ENCODE results near the gene TRPC5OS. TPM values are rescaled to one million over a fixed set of nuclear protein-coding genes. Genes with fewer than 3 reads are reported as not detected.
A peak's percentile ranks its signal among the peaks of the same experiment; 100 is the strongest.

The TRPC5OS gene
- polyA plus RNA-seq, 1 donor from 2014 or later: not detected

DNA sequence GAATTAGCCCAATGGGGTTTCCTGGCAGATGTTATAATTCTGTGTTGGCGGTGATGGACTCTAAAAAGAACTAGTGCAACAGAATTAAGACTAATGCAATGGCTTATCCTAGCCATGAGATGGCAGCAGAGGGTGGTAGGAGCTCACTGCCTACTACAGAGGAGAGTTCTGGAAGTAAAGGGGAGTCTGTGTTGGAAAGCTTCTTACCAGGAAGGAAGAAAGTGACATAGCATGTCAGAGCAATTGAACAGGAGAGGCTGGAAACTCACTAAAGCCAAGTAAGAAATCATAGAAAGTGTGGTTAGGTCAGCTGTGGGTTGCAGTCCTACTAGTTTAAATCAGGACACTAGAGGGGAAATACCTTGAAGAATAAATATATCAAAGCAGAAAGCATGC, 6.3 kb upstream of the TRPC5OS start:
- H3K9ac ChIP-seq (ENCODE audit: low read length): no peak overlapping the region
- TF ChIP-seq POLR2AphosphoS5 (IDR thresholded peaks at IDR 0.05) (no peak), SMC3 (conservative IDR thresholded peaks at IDR 0.05; ENCODE audit: poor library complexity) (peak; percentile 91), RAD21 (conservative IDR thresholded peaks at IDR 0.05) (peak; percentile 86), EP300 (conservative IDR thresholded peaks at IDR 0.05; ENCODE audit: poor library complexity, severe bottlenecking) (no peak), MXI1 (conservative IDR thresholded peaks at IDR 0.05; ENCODE audit: poor library complexity, severe bottlenecking) (no peak), TAF1 (IDR thresholded peaks at IDR 0.05; ENCODE audit: low read depth) (no peak), EZH2 (IDR thresholded peaks at IDR 0.05; ENCODE audit: borderline replicate concordance, insufficient read depth, low read length, poor library complexity, severe bottlenecking) (no peak)
- TF ChIP-seq, protein P1, sequence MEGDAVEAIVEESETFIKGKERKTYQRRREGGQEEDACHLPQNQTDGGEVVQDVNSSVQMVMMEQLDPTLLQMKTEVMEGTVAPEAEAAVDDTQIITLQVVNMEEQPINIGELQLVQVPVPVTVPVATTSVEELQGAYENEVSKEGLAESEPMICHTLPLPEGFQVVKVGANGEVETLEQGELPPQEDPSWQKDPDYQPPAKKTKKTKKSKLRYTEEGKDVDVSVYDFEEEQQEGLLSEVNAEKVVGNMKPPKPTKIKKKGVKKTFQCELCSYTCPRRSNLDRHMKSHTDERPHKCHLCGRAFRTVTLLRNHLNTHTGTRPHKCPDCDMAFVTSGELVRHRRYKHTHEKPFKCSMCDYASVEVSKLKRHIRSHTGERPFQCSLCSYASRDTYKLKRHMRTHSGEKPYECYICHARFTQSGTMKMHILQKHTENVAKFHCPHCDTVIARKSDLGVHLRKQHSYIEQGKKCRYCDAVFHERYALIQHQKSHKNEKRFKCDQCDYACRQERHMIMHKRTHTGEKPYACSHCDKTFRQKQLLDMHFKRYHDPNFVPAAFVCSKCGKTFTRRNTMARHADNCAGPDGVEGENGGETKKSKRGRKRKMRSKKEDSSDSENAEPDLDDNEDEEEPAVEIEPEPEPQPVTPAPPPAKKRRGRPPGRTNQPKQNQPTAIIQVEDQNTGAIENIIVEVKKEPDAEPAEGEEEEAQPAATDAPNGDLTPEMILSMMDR (IDR thresholded peaks at IDR 0.05; ENCODE audit: poor library complexity, severe bottlenecking): peak; percentile 82
- TF ChIP-seq, protein P2, sequence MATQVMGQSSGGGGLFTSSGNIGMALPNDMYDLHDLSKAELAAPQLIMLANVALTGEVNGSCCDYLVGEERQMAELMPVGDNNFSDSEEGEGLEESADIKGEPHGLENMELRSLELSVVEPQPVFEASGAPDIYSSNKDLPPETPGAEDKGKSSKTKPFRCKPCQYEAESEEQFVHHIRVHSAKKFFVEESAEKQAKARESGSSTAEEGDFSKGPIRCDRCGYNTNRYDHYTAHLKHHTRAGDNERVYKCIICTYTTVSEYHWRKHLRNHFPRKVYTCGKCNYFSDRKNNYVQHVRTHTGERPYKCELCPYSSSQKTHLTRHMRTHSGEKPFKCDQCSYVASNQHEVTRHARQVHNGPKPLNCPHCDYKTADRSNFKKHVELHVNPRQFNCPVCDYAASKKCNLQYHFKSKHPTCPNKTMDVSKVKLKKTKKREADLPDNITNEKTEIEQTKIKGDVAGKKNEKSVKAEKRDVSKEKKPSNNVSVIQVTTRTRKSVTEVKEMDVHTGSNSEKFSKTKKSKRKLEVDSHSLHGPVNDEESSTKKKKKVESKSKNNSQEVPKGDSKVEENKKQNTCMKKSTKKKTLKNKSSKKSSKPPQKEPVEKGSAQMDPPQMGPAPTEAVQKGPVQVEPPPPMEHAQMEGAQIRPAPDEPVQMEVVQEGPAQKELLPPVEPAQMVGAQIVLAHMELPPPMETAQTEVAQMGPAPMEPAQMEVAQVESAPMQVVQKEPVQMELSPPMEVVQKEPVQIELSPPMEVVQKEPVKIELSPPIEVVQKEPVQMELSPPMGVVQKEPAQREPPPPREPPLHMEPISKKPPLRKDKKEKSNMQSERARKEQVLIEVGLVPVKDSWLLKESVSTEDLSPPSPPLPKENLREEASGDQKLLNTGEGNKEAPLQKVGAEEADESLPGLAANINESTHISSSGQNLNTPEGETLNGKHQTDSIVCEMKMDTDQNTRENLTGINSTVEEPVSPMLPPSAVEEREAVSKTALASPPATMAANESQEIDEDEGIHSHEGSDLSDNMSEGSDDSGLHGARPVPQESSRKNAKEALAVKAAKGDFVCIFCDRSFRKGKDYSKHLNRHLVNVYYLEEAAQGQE (IDR thresholded peaks at IDR 0.05; ENCODE audit: borderline replicate concordance): no peak
- H3K9me2 ChIP-seq (ENCODE audit: insufficient read depth, low read length): no peaks in the 10 kb centered on the region
- no peaks in the 10 kb centered on the region for H3K27me3 ChIP-seq (ENCODE audit: insufficient read depth, low read depth, low read length)
- H3K9me3 ChIP-seq (ENCODE audit: low read length): no peaks in the 10 kb centered on the region
- no peak overlapping the region for H2AFZ ChIP-seq (ENCODE audit: low read depth, low read length)
- H3K4me3 ChIP-seq (ENCODE audit: low read length): no peak overlapping the region
- no peaks in the 10 kb centered on the region for H3F3A ChIP-seq (ENCODE audit: insufficient read depth, low read length, poor library complexity, severe bottlenecking)
- no peak overlapping the region for H3K4me2 ChIP-seq (ENCODE audit: low read length)
- H3K27ac ChIP-seq (ENCODE audit: low read length): no peak overlapping the region
- no peaks in the 10 kb centered on the region for H4K20me1 ChIP-seq (ENCODE audit: insufficient read depth)
- no peaks in the 10 kb centered on the region for H3K36me3 ChIP-seq (ENCODE audit: insufficient read depth, low read length)
- H3K79me2 ChIP-seq (replicated peaks; ENCODE audit: insufficient read depth, low read length): no peaks in the 10 kb centered on the region

DNA sequence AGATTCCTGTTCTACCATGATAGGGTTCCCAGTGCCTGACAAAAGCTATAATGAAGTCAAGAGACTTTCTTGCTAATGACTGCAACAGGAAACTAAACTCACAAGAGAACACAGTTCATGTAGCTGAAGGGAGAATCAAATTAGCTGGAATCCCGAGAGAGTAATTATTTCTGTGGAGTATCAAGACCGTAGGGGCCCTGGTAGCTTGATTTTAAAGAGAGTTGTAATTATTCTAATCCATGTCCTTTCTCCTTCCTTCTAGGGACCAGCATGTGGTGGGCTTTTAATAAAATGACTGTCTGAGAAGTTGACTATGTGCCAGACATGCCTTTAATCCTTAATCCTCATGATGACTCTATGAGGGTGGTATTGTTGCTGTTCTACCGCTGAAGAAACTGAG, 1.7 kb upstream of the TRPC5OS start:
- Histone ChIP-seq H4K20me1 (ENCODE audit: insufficient read depth) (no peaks in the 10 kb centered on the region), H3K9me3 (ENCODE audit: low read length) (no peaks in the 10 kb centered on the region), H3K27ac (ENCODE audit: low read length) (no peak overlapping the region), H3K9ac (ENCODE audit: low read length) (no peak overlapping the region), H3K36me3 (ENCODE audit: insufficient read depth, low read length) (no peaks in the 10 kb centered on the region), H3K27me3 (ENCODE audit: insufficient read depth, low read depth, low read length) (no peaks in the 10 kb centered on the region), H3K4me2 (ENCODE audit: low read length) (no peak overlapping the region), H3K9me2 (ENCODE audit: insufficient read depth, low read length) (no peaks in the 10 kb centered on the region), H3K4me3 (ENCODE audit: low read length) (no peak overlapping the region), H3K79me2 (replicated peaks; ENCODE audit: insufficient read depth, low read length) (no peaks in the 10 kb centered on the region), H3F3A (ENCODE audit: insufficient read depth, low read length, poor library complexity, severe bottlenecking) (no peaks in the 10 kb centered on the region), H2AFZ (ENCODE audit: low read depth, low read length) (no peak overlapping the region)
- TF ChIP-seq EP300 (conservative IDR thresholded peaks at IDR 0.05; ENCODE audit: poor library complexity, severe bottlenecking): no peak
- TF ChIP-seq, protein P2 (IDR thresholded peaks at IDR 0.05; ENCODE audit: borderline replicate concordance): no peak
- TF ChIP-seq MXI1 (conservative IDR thresholded peaks at IDR 0.05; ENCODE audit: poor library complexity, severe bottlenecking): no peak
- no peak for TF ChIP-seq EZH2 (IDR thresholded peaks at IDR 0.05; ENCODE audit: borderline replicate concordance, insufficient read depth, low read length, poor library complexity, severe bottlenecking)
- TF ChIP-seq, protein P1 (IDR thresholded peaks at IDR 0.05; ENCODE audit: poor library complexity, severe bottlenecking): no peak
- TF ChIP-seq POLR2AphosphoS5 (IDR thresholded peaks at IDR 0.05): no peak
- no peak for TF ChIP-seq RAD21 (conservative IDR thresholded peaks at IDR 0.05)
- no peak for TF ChIP-seq SMC3 (conservative IDR thresholded peaks at IDR 0.05; ENCODE audit: poor library complexity)
- TF ChIP-seq TAF1 (IDR thresholded peaks at IDR 0.05; ENCODE audit: low read depth): no peak

All from neural cell (in vitro differentiated cells).